Measurements from ENCODE around the gene ASPHD1.

DNA sequence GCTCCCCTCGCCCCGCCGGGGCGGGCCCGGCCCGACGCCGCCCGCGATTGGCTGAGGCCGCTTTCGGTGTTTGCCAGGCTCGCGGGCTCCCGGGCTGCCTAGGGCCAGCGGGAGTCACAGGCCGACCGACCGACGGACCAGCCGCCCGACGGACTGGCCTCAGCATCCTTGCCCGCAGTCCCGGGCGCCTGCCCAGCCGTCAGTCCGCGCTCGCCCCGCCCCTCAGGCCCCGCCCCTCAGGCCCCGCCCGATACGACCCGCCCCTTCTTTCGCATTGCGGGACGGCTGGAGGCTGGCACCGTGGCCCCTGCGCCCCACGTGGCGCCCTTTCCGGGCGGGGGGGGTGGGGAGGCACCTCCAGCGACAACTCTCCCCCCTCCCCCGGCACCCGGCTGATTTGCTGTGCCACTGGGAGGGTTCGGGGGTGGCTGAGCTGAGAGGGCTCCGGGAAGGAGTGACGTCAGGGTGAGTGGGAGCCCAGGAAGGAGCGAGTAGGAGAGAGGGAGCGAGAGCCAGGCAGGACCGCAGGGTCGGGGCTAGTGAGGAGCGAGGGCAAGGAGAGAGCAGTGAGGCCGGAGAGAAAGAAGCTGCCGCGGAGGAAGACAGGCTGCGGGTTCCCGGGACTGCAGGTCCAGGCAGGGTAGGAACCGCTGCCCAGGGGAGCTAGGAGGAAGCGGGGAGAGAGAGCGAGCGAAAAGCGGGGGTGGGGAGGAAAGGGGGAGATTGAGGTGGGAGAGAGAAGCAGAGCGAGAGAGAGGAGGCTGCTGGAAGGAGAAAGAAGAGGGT lies at the start of gene ASPHD1:
- TF ChIP-seq POLR2AphosphoS5 (IDR thresholded peaks at IDR 0.05; ENCODE audit: low read depth, low read length): no peak
- no peak for TF ChIP-seq REST (IDR thresholded peaks at IDR 0.05; ENCODE audit: insufficient read depth in 1 of 2, low read depth in 2 of 2, low read length in 2 of 2)
- TF ChIP-seq TAF1 (IDR thresholded peaks at IDR 0.05; ENCODE audit: borderline replicate concordance, insufficient read depth, low read length): no peak
- peak; percentile 26 for TF ChIP-seq FOXP2 (optimal IDR thresholded peaks at IDR 0.05; ENCODE audit: borderline replicate concordance, extremely low read depth, extremely low read length, insufficient read depth)

Measured in PFSK-1 (cell line).